Spinal cord (tissue), 10 donors: ENCODE results near the gene SCAPER. TPM values are rescaled to one million over a fixed set of nuclear protein-coding genes. Genes with fewer than 3 reads are reported as not detected.

Experiments
- DNase-seq, 6 donors: peaks; one replicate each; pipeline versions ENCODE4 v3.0.0 to v3.0.0-alpha.2; 2013 to 2015; ENCODE audit warnings: low spot score in 6 of 6, low read depth in 4 of 6
- H3K27ac ChIP-seq: one replicate; pipeline ENCODE4 v1.5.1; 2013; ENCODE audit warnings: low read depth, low read length, control low read depth
- H3K27me3 ChIP-seq: one replicate; pipeline ENCODE4 v1.6.1; 2013; ENCODE audit warnings: low read length; ENCODE audit not compliant: control insufficient read depth, insufficient read depth
- H3K36me3 ChIP-seq: one replicate; pipeline ENCODE4 v1.6.1; 2013; ENCODE audit warnings: low read length; ENCODE audit not compliant: control insufficient read depth, insufficient read depth
- H3K4me1 ChIP-seq: one replicate; pipeline ENCODE4 v1.6.1; 2013; ENCODE audit warnings: low read length; ENCODE audit not compliant: control insufficient read depth, insufficient read depth
- H3K4me3 ChIP-seq: one replicate; pipeline ENCODE4 v1.5.1; 2013; ENCODE audit warnings: low read depth, low read length, control low read depth
- H3K9me3 ChIP-seq: one replicate; pipeline ENCODE4 v1.6.1; 2013; ENCODE audit warnings: low read length; ENCODE audit not compliant: control insufficient read depth, insufficient read depth
- whole genome bisulfite sequencing: methylation state at CpG from one replicate; pipeline ENCODE4 v1.1.5; 2013; ENCODE audit warnings: missing lambda C conversion rate; ENCODE audit not compliant: insufficient coverage; 5-methylcytosine and 5-hydroxymethylcytosine counted together
- long read RNA-seq, 4 donors: transcript quantifications; one replicate each; lab custom pipeline, GENCODE V29; 2026
- polyA plus RNA-seq, 2 donors: library from polyadenylated mRNA; unstranded; fragments of 120-200 nt; gene quantifications; one replicate each; pipeline ENCODE4 v1.2.1, GENCODE V29; 2013; ENCODE audit not compliant: insufficient read length in 2 of 2
- total RNA-seq, 2 donors: library from RNA; depleted of rRNA in 1 of 2; stranded (reverse); fragments of 120-200 nt in 1 of 2; fragments of >200 nt in 1 of 2; gene quantifications; one replicate each; pipeline versions ENCODE4 v1.2.3 to v1.2.4, GENCODE V29; 2013 to 2014
- donor health status: healthy.

Gene SCAPER
- 10 to 100 TPM; 33.2 to 70.3 TPM for total RNA-seq
- polyA plus RNA-seq, result 10 to 100 TPM; 46.6 to 47.2 TPM
- long read RNA-seq, donor 1, partial matches to known transcripts, result 15 of 15 reads
- long read RNA-seq, donor 1, other reads (novel, unspliced or antisense), result 0 of 15 reads
- long read RNA-seq, donor 2, partial matches to known transcripts, result 0 of 1 reads
- long read RNA-seq, donor 2, other reads (novel, unspliced or antisense), result 0 of 1 reads
- long read RNA-seq, donor 3, result 0 reads
- long read RNA-seq, donor 4, result 0 reads

GRCh38 chr15:76905013-76905839 lies at the start of gene SCAPER:
Gene SCAPER (minus strand): TSS chr15:76905340. CDS start chr15:76883817, 21,523 bp downstream.
- H3K4me1 ChIP-seq, result peaks cover 15% of the 10 kb centered on the region
- under 1% methylated on average over 73 of the region's 78 CpGs for WGBS
- H3K27me3 ChIP-seq, result no peaks in the 10 kb centered on the region
- peak within 1 kb of the TSS; percentile 90 for H3K27ac ChIP-seq
- H3K36me3 ChIP-seq, result no peaks in the 10 kb centered on the region
- H3K9me3 ChIP-seq, result no peaks in the 10 kb centered on the region
- DNase-seq, result peak; percentile 64 to 97 (median 88)
- peak within 1 kb of the TSS; percentile 83 for H3K4me3 ChIP-seq

DNA sequence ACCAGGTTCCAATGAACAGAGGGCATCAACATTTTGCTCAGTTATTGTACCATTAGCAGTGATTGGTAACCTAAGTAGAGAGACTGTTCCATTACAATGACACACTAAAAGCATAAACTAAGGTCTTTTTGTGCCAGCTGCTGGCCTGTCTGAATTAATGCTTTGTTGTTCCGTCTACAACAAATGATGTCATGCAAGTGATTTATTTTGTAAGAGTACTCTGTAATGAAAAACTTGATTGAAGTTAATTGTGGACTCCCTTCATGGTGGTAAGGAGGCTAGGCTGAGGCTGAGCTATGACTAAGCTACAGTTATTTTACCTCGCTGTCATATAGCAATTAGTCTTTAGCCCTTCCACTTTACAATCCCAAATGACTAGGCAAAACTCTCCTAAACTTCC lies 49.6 kb upstream of the SCAPER start:
- Histone ChIP-seq H3K4me3 (no peak overlapping the region), H3K36me3 (peaks cover 5% of the 10 kb centered on the region), H3K27ac (no peak overlapping the region), H3K27me3 (no peaks in the 10 kb centered on the region), H3K4me1 (no peaks in the 10 kb centered on the region), H3K9me3 (no peaks in the 10 kb centered on the region)
- DNase-seq, result peak in 1 of 6 donors; percentile 41
- no CpG with 5 or more reads among the region's 2 CpGs for WGBS

DNA sequence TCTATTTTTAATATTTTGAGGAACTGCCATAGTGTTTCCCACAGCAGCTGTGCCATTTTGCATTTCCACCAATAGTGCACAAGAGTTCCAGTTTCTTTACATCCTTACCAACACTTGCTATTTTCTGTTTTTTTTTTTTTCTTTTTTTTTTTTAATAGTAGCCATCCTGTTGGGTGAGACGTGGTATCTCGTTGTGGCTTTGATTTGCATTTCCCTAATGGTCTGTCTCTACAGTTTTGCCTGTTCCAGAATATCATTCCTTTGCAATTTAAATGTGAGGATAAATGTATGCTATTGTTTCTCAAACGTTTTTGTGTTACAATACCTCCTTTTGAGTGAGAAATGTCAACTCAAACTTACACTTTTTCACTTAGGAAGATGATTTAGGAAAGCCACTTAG lies 48.8 kb upstream of the SCAPER start:
- no peak overlapping the region for H3K27ac ChIP-seq
- H3K36me3 ChIP-seq, result peaks cover 5% of the 10 kb centered on the region
- no CpG with 5 or more reads among the region's 3 CpGs for WGBS
- no peak overlapping the region for H3K4me3 ChIP-seq
- no peaks in the 10 kb centered on the region for H3K4me1 ChIP-seq
- no peaks in the 10 kb centered on the region for H3K9me3 ChIP-seq
- DNase-seq, result no peak
- no peaks in the 10 kb centered on the region for H3K27me3 ChIP-seq

GRCh38 chr15:76951220-76951619 lies 46.1 kb upstream of the SCAPER start:
- Histone ChIP-seq H3K27me3 (no peaks in the 10 kb centered on the region), H3K27ac (no peak overlapping the region), H3K36me3 (peaks cover 15% of the 10 kb centered on the region), H3K9me3 (no peaks in the 10 kb centered on the region), H3K4me1 (no peaks in the 10 kb centered on the region), H3K4me3 (no peak overlapping the region)
- no CpG with 5 or more reads among the region's 1 CpG for WGBS
- DNase-seq, result no peak

- no peaks in the 10 kb centered on the region for H3K27me3 ChIP-seq
- no peak overlapping the region for H3K27ac ChIP-seq
- no peak overlapping the region for H3K4me3 ChIP-seq
- H3K36me3 ChIP-seq, result peaks cover 15% of the 10 kb centered on the region
- H3K4me1 ChIP-seq, result peaks cover 3% of the 10 kb centered on the region
- H3K9me3 ChIP-seq, result no peaks in the 10 kb centered on the region
- no peak for DNase-seq
- WGBS, result no CpG with 5 or more reads among the region's 3 CpGs
Measured at GRCh38 chr15:76947454-76947853, 42.3 kb upstream of the SCAPER start.

GRCh38 chr15:76945494-76946093 lies 40.5 kb upstream of the SCAPER start:
- H3K4me3 ChIP-seq, result no peak overlapping the region
- H3K9me3 ChIP-seq, result no peaks in the 10 kb centered on the region
- 91% methylated on average over 1 of the region's 2 CpGs for WGBS
- H3K36me3 ChIP-seq, result peaks cover 15% of the 10 kb centered on the region
- peaks cover 8% of the 10 kb centered on the region for H3K4me1 ChIP-seq
- no peak overlapping the region for H3K27ac ChIP-seq
- no peak for DNase-seq
- H3K27me3 ChIP-seq, result no peaks in the 10 kb centered on the region

GRCh38 chr15:76942331-76942730 lies 37.2 kb upstream of the SCAPER start:
- Histone ChIP-seq H3K4me1 (peaks cover 8% of the 10 kb centered on the region), H3K27ac (no peak overlapping the region), H3K27me3 (no peaks in the 10 kb centered on the region), H3K36me3 (peaks cover 8% of the 10 kb centered on the region), H3K4me3 (no peak overlapping the region), H3K9me3 (no peaks in the 10 kb centered on the region)
- WGBS, result no CpG with 5 or more reads among the region's 2 CpGs
- peak in 2 of 6 donors; percentile 10 to 48 for DNase-seq

- Histone ChIP-seq H3K36me3 (peaks cover 9% of the 10 kb centered on the region), H3K9me3 (no peaks in the 10 kb centered on the region), H3K4me1 (peaks cover 8% of the 10 kb centered on the region), H3K27ac (peak overlapping the region; percentile 4), H3K27me3 (no peaks in the 10 kb centered on the region), H3K4me3 (no peak overlapping the region)
- WGBS, result no CpG with 5 or more reads among the region's 2 CpGs
- DNase-seq, result peak in 1 of 6 donors; percentile 41
Measured at GRCh38 chr15:76941636-76942035, 36.5 kb upstream of the SCAPER start.

- Histone ChIP-seq H3K36me3 (peaks cover 9% of the 10 kb centered on the region), H3K4me1 (peaks cover 8% of the 10 kb centered on the region), H3K27me3 (no peaks in the 10 kb centered on the region), H3K4me3 (no peak overlapping the region), H3K27ac (no peak overlapping the region), H3K9me3 (no peaks in the 10 kb centered on the region)
- DNase-seq, result no peak
- no CpG with 5 or more reads among the region's 1 CpG for WGBS
Measured at GRCh38 chr15:76939715-76940114, 34.6 kb upstream of the SCAPER start.
